ENCODE results near the gene XYLT1. TPM values are rescaled to one million over a fixed set of nuclear protein-coding genes. Genes with fewer than 3 reads are reported as not detected.

The XYLT1 gene
- total and polyA plus RNA-seq, 2 of the 4 experiments (the other 2 are of a cell fraction), result 9.0 to 12.7 TPM

- Histone ChIP-seq H3K27me3 (ENCODE audit: control insufficient read depth, insufficient read depth, low read length) (no peaks in the 10 kb centered on the region), H2AK5ac (ENCODE audit: low read depth, low read length) (no peak overlapping the region), H2BK5ac (ENCODE audit: low read depth, low read length, poor library complexity, severe bottlenecking) (no peak overlapping the region), H3K4me1 (ENCODE audit: control insufficient read depth, insufficient read depth, low read length) (peaks cover 13% of the 10 kb centered on the region), H3K9ac (ENCODE audit: low read depth, low read length) (no peak overlapping the region), H3K4me3 (ENCODE audit: insufficient read depth, low read depth, low read length) (no peak overlapping the region), H4K91ac (ENCODE audit: insufficient read depth, low read depth, low read length) (no peak overlapping the region), H3K79me1 (ENCODE audit: low read depth in 1 of 2, low read length in 2 of 2) (peaks cover 15 to 36% of the 10 kb centered on the region in 2 experiments; a peak in 3 of 4 replicates), H3K27ac (ENCODE audit: insufficient read depth, low read length) (no peak overlapping the region), H3K9me3 (ENCODE audit: control insufficient read depth, insufficient read depth, low read length) (no peaks in the 10 kb centered on the region), H3K56ac (ENCODE audit: extremely low read depth, insufficient read depth, low read length) (no peak overlapping the region), H2BK20ac (ENCODE audit: low read depth, low read length) (no peak overlapping the region), H4K20me1 (ENCODE audit: insufficient read depth, low read length) (peaks cover 26% of the 10 kb centered on the region), H4K5ac (ENCODE audit: low read depth, low read length) (no peak overlapping the region), H2AFZ (replicated peaks; ENCODE audit: low read length, poor library complexity) (no peak overlapping the region), H4K8ac (ENCODE audit: low read depth in 2 of 2, low read length in 2 of 2) (no peak overlapping the region), H3K18ac (ENCODE audit: low read depth, low read length) (no peak overlapping the region), H3K14ac (replicated peaks; ENCODE audit: low read depth, low read length) (no peak overlapping the region), H2BK15ac (ENCODE audit: low read depth, low read length) (no peak overlapping the region), H3K36me3 (ENCODE audit: control insufficient read depth, insufficient read depth, low read length) (no peaks in the 10 kb centered on the region), H3K4ac (ENCODE audit: low read depth, low read length) (no peak overlapping the region), H2AK9ac (replicated peaks; ENCODE audit: low read depth, low read length, poor library complexity) (no peak overlapping the region), H2BK120ac (ENCODE audit: low read depth, low read length) (no peak overlapping the region), H3K9me1 (ENCODE audit: insufficient read depth, low read length) (peaks cover 5% of the 10 kb centered on the region), H3K23ac (ENCODE audit: low read depth, low read length) (no peak overlapping the region), H3K4me2 (ENCODE audit: low read depth, low read length) (no peak overlapping the region; the same call in 1 of the 2 replicates)
- in situ Hi-C loops (cut with MboI; ENCODE audit: low sequenced_read_pairs), result loop anchor here (25.0 kb wide), 2 partner anchors 256 to 606 kb away; no protein-coding TSS in a partner anchor
- no TSS peak for BruUV-seq (replicated peaks)
- intact Hi-C loops (cut with micrococcal nuclease), result loop anchor here (1.0 to 10.0 kb wide), 8 partner anchors 71 to 876 kb away; no protein-coding TSS in a partner anchor
- ChIA-PET POLR2A (ENCODE audit: unreplicated experiment) (no interaction called here), CTCF (interaction anchor here (0.6 to 2.0 kb wide), 19 partner anchors 9 to 606 kb away, joined by 3 to 11 read pairs (median 4); no protein-coding TSS in a partner anchor)
- peak; percentile 27; the same call in 1 of the 2 replicates for ATAC-seq (ENCODE audit: low read depth)
- peak; percentile 69 for DNase-seq
- dilution Hi-C loops (cut with HindIII; ENCODE audit: low sequenced_read_pairs, unreplicated experiment), result no loop called here
- 33% methylated on average over 2 of the region's 6 CpGs; no CpG with 5 or more reads in 1 of the 2 experiments for WGBS, 2 experiments (ENCODE audit: extremely low coverage in 2 of 2, insufficient read length in 1 of 2)
- TF ChIP-seq MXI1 (IDR thresholded peaks at IDR 0.05; ENCODE audit: borderline replicate concordance, low read depth, low read length), result no peak
- TF ChIP-seq RCOR1 (IDR thresholded peaks at IDR 0.05; ENCODE audit: insufficient replicate concordance, low read length), result no peak
- TF ChIP-seq POLR2A (IDR thresholded peaks at IDR 0.05; ENCODE audit: low read depth, low read length), result no peak
- TF ChIP-seq SMC3 (IDR thresholded peaks at IDR 0.05; ENCODE audit: low read depth, low read length), result peak; percentile 67
- TF ChIP-seq RAD21 (IDR thresholded peaks at IDR 0.05; ENCODE audit: low read length), result peak; percentile 74
- TF ChIP-seq MAZ (IDR thresholded peaks at IDR 0.05; ENCODE audit: borderline replicate concordance, low read depth, low read length), result no peak
- no peak for TF ChIP-seq USF2 (IDR thresholded peaks at IDR 0.05; ENCODE audit: low read depth, low read length)
- TF ChIP-seq ELK1 (IDR thresholded peaks at IDR 0.05; ENCODE audit: borderline replicate concordance, low read depth, low read length), result no peak
- no peak for TF ChIP-seq RFX5 (IDR thresholded peaks at IDR 0.05; ENCODE audit: low read depth, low read length)
- TF ChIP-seq BHLHE40 (IDR thresholded peaks at IDR 0.05; ENCODE audit: low read depth, low read length), result no peak
- no peak for TF ChIP-seq FOS (IDR thresholded peaks at IDR 0.05; ENCODE audit: low read depth, low read length)
- peak; percentile 19; the same call in 1 of the 2 replicates for TF ChIP-seq CEBPB (IDR thresholded peaks at IDR 0.05; ENCODE audit: low read depth, low read length)
- no peak for TF ChIP-seq CHD1 (IDR thresholded peaks at IDR 0.05; ENCODE audit: low read depth, low read length)
- peak; percentile 69 for TF ChIP-seq CTCF (conservative IDR thresholded peaks at IDR 0.05; ENCODE audit: low read depth, low read length)
- no peak for TF ChIP-seq NFE2L2 (IDR thresholded peaks at IDR 0.05; ENCODE audit: low read depth, low read length)
Observed at GRCh38 chr16:17467923-17468540, 2.7 kb downstream of the XYLT1 start.
